HEK293 (cell line): ENCODE data around the gene RIBC2.

Experiments
- CTCF ChIA-PET: fragments of 350-600 bp; formaldehyde crosslinking; extraction: SDS; loops from one replicate; lab custom pipeline; 2021; ENCODE audit warnings: antibody characterized with exemption; lab: Yijun Ruan, JAX
- POLR2A ChIA-PET: fragments of 300-600 bp; formaldehyde crosslinking; extraction: SDS; loops from one replicate; lab custom pipeline; 2020; ENCODE audit warnings: antibody characterized with exemption, inconsistent platforms; lab: Yijun Ruan, JAX
- H3K27ac ChIP-seq: fragments of 200-500 bp; sonication (Bioruptor generic); 2 replicates; pipeline ENCODE4 v1.5.1; 2014; ENCODE audit warnings: low read depth, low read length, control low read depth, inconsistent platforms; ENCODE audit errors: extremely low read depth
- H3K36me3 ChIP-seq, 2 experiments: fragments of 200-500 bp in 1 of 2; sonication (Bioruptor generic) in 1 of 2; 1 replicate in 1 of 2; 2 replicates in 1 of 2; pipeline ENCODE4 v1.5.1; 2014 to 2017; ENCODE audit warnings: inconsistent platforms in 2 of 2, low read length in 2 of 2; ENCODE audit not compliant: control insufficient read depth in 2 of 2, insufficient read depth in 1 of 2
- H3K4me1 ChIP-seq: fragments of 200-500 bp; sonication (Bioruptor generic); 2 replicates; pipeline ENCODE4 v1.5.1; 2014; ENCODE audit warnings: mild to moderate bottlenecking, low read length, inconsistent platforms; ENCODE audit not compliant: control insufficient read depth, insufficient read depth
- H3K4me3 ChIP-seq: 2 replicates; pipeline ENCODE4 v1.5.1; 2011; ENCODE audit warnings: low read depth, mild to moderate bottlenecking, control low read depth, low read length, moderate library complexity
- H3K9me3 ChIP-seq: fragments of 200-500 bp; sonication (Bioruptor generic); 2 replicates; pipeline ENCODE4 v1.5.1; 2014; ENCODE audit warnings: low read depth, low read length, inconsistent platforms; ENCODE audit not compliant: control insufficient read depth, insufficient read depth
- BCL11A ChIP-seq: fragments of 450-650 bp; formaldehyde crosslinking; IDR thresholded peaks from 2 replicates; pipeline ENCODE4 v1.5.1; 2016; ENCODE audit warnings: low read depth, missing biosample characterization, missing genetic modification characterization
- PRDM1 ChIP-seq: fragments of 450-650 bp; formaldehyde crosslinking; IDR thresholded peaks from 2 replicates; pipeline ENCODE4; 2016; ENCODE audit warnings: missing biosample characterization, missing genetic modification characterization
- RBAK ChIP-seq: fragments of 450-650 bp; formaldehyde crosslinking; IDR thresholded peaks from 2 replicates; pipeline ENCODE4 v1.5.1; 2016; ENCODE audit warnings: missing biosample characterization, missing genetic modification characterization
- TRIM28 ChIP-seq: IDR thresholded peaks from 2 replicates; pipeline ENCODE4 v1.6.1; 2011; ENCODE audit warnings: low read length, control low read depth, borderline replicate concordance
- ZBTB17 ChIP-seq: fragments of 450-650 bp; formaldehyde crosslinking; IDR thresholded peaks from 2 replicates; pipeline ENCODE4 v1.5.1; 2016; ENCODE audit warnings: missing biosample characterization, missing genetic modification characterization
- ZNF112 ChIP-seq: fragments of 450-650 bp; formaldehyde crosslinking; IDR thresholded peaks from 2 replicates; pipeline ENCODE4 v1.5.0; 2017; ENCODE audit warnings: missing biosample characterization, missing genetic modification characterization
- ZNF155 ChIP-seq: fragments of 450-650 bp; formaldehyde crosslinking; IDR thresholded peaks from 2 replicates; pipeline ENCODE4 v1.5.1; 2016; ENCODE audit warnings: missing biosample characterization, missing genetic modification characterization
- ZNF202 ChIP-seq: fragments of 450-650 bp; formaldehyde crosslinking; IDR thresholded peaks from 2 replicates; pipeline ENCODE4 v1.5.1; 2016; ENCODE audit warnings: missing biosample characterization, missing genetic modification characterization, borderline replicate concordance
- ZNF248 ChIP-seq: fragments of 450-650 bp; formaldehyde crosslinking; IDR thresholded peaks from 2 replicates; pipeline ENCODE4 v1.5.1; 2017; ENCODE audit warnings: missing biosample characterization, missing genetic modification characterization
- ZNF26 ChIP-seq: fragments of 450-650 bp; formaldehyde crosslinking; IDR thresholded peaks from 2 replicates; pipeline ENCODE4 v1.5.1; 2016; ENCODE audit warnings: missing biosample characterization, missing genetic modification characterization
- ZNF274 ChIP-seq, 2 experiments: fragments of 200-500 bp in 1 of 2; fragments of 450-650 bp in 1 of 2; sonication (Bioruptor generic) in 1 of 2; formaldehyde crosslinking in 1 of 2; IDR thresholded peaks; 2 replicates each; pipeline versions ENCODE4 v1.5.1 to v1.6.1; 2014 to 2016; ENCODE audit warnings: borderline replicate concordance in 1 of 2, inconsistent platforms in 1 of 2, low read length in 1 of 2, missing biosample characterization in 1 of 2, missing genetic modification characterization in 1 of 2
- ZNF423 ChIP-seq: fragments of 450-650 bp; formaldehyde crosslinking; IDR thresholded peaks from 2 replicates; pipeline ENCODE4 v1.5.1; 2016; ENCODE audit warnings: missing biosample characterization, missing genetic modification characterization
- ZNF549 ChIP-seq: fragments of 450-650 bp; IDR thresholded peaks from 2 replicates; pipeline ENCODE4 v1.5.1; 2018; ENCODE audit warnings: missing biosample characterization, missing genetic modification characterization, mild to moderate bottlenecking, inconsistent platforms, moderate library complexity
- ZNF610 ChIP-seq: fragments of 450-650 bp; formaldehyde crosslinking; IDR thresholded peaks from 2 replicates; pipeline ENCODE4 v1.5.1; 2016; ENCODE audit warnings: missing biosample characterization, missing genetic modification characterization, borderline replicate concordance
- ZNF76 ChIP-seq: fragments of 450-650 bp; formaldehyde crosslinking; IDR thresholded peaks from 2 replicates; pipeline ENCODE4; 2016; ENCODE audit warnings: low read depth, missing biosample characterization, missing genetic modification characterization, borderline replicate concordance
- ZNF768 ChIP-seq: fragments of 450-650 bp; formaldehyde crosslinking; IDR thresholded peaks from 2 replicates; pipeline ENCODE4 v1.5.1; 2018; ENCODE audit warnings: missing biosample characterization, mild to moderate bottlenecking, missing genetic modification characterization
- ZNF777 ChIP-seq: fragments of 450-650 bp; formaldehyde crosslinking; IDR thresholded peaks from 2 replicates; pipeline ENCODE4 v1.5.1; 2017; ENCODE audit warnings: missing biosample characterization, missing genetic modification characterization, borderline replicate concordance
- ZNF785 ChIP-seq: fragments of 450-650 bp; formaldehyde crosslinking; IDR thresholded peaks from 2 replicates; pipeline ENCODE4 v1.5.1; 2016; ENCODE audit warnings: missing biosample characterization, missing genetic modification characterization
- ZSCAN30 ChIP-seq: fragments of 450-650 bp; IDR thresholded peaks from 2 replicates; pipeline ENCODE4 v1.5.1; 2018; ENCODE audit warnings: missing biosample characterization, mild to moderate bottlenecking, missing genetic modification characterization, moderate library complexity
- TF ChIP-seq, protein P1 (sequence below): fragments of 450-650 bp; formaldehyde crosslinking; IDR thresholded peaks from 2 replicates; pipeline ENCODE4 v1.5.1; 2017; ENCODE audit warnings: missing biosample characterization, missing genetic modification characterization
- TF ChIP-seq, protein P2 (sequence below): fragments of 450-650 bp; formaldehyde crosslinking; IDR thresholded peaks from 2 replicates; pipeline ENCODE4 v1.5.1; 2016; ENCODE audit warnings: missing biosample characterization, missing genetic modification characterization
- TF ChIP-seq, protein P3 (sequence below): fragments of 450-650 bp; formaldehyde crosslinking; IDR thresholded peaks from 2 replicates; pipeline ENCODE4 v1.5.1; 2016; ENCODE audit warnings: missing biosample characterization, missing genetic modification characterization

The RIBC2 gene

GRCh38 chr22:45402466-45402985, 11.0 kb upstream of the RIBC2 start:
- Histone ChIP-seq H3K36me3 (no peaks in the 10 kb centered on the region), H3K9me3 (no peaks in the 10 kb centered on the region), H3K4me1 (no peaks in the 10 kb centered on the region), H3K27ac (no peak overlapping the region), H3K4me3 (no peak overlapping the region)
- CTCF ChIA-PET = interaction anchor here (0.6 to 1.2 kb wide), 3 partner anchors 9 to 24 kb away, joined by 3 read pairs; no protein-coding TSS in a partner anchor
- POLR2A ChIA-PET = no interaction called here
- no peak for TF ChIP-seq ZNF549
- TF ChIP-seq ZBTB17 (tag by site-specific recombination) = no peak
- TF ChIP-seq, protein P1, sequence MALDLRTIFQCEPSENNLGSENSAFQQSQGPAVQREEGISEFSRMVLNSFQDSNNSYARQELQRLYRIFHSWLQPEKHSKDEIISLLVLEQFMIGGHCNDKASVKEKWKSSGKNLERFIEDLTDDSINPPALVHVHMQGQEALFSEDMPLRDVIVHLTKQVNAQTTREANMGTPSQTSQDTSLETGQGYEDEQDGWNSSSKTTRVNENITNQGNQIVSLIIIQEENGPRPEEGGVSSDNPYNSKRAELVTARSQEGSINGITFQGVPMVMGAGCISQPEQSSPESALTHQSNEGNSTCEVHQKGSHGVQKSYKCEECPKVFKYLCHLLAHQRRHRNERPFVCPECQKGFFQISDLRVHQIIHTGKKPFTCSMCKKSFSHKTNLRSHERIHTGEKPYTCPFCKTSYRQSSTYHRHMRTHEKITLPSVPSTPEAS (tag by site-specific recombination) = no peak
- TF ChIP-seq, protein P2, sequence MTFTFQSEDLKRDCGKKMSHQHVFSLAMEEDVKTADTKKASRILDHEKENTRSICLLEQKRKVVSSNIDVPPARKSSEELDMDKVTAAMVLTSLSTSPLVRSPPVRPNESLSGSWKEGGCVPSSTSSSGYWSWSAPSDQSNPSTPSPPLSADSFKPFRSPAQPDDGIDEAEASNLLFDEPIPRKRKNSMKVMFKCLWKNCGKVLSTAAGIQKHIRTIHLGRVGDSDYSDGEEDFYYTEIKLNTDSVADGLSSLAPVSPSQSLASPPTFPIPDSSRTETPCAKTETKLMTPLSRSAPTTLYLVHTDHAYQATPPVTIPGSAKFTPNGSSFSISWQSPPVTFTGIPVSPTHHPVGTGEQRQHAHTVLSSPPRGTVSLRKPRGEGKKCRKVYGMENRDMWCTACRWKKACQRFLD (tag by site-specific recombination) = no peak
- no peak for TF ChIP-seq ZNF768 (tag by site-specific recombination)
- no peak for TF ChIP-seq ZNF423 (tag by site-specific recombination)
- no peak for TF ChIP-seq ZNF785 (tag by site-specific recombination)
- no peak for TF ChIP-seq ZNF777 (tag by site-specific recombination)
- TF ChIP-seq RBAK (tag by site-specific recombination) = no peak
- TF ChIP-seq, protein P3, sequence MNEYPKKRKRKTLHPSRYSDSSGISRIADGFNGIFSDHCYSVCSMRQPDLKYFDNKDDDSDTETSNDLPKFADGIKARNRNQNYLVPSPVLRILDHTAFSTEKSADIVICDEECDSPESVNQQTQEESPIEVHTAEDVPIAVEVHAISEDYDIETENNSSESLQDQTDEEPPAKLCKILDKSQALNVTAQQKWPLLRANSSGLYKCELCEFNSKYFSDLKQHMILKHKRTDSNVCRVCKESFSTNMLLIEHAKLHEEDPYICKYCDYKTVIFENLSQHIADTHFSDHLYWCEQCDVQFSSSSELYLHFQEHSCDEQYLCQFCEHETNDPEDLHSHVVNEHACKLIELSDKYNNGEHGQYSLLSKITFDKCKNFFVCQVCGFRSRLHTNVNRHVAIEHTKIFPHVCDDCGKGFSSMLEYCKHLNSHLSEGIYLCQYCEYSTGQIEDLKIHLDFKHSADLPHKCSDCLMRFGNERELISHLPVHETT = no peak
- TF ChIP-seq TRIM28 = no peak
- TF ChIP-seq BCL11A = no peak
- no peak for TF ChIP-seq ZSCAN30
- TF ChIP-seq ZNF155 (tag by site-specific recombination) = no peak
- TF ChIP-seq ZNF202 = no peak
- TF ChIP-seq ZNF248 (tag by site-specific recombination) = no peak
- no peak for TF ChIP-seq ZNF610
- no peak for TF ChIP-seq ZNF274 (IDR thresholded peaks at IDR 0.05; ENCODE audit: low read length)
- TF ChIP-seq ZNF274 (tag by site-specific recombination; IDR thresholded peaks at IDR 0.05; ENCODE audit: borderline replicate concordance) = no peak
- no peak for TF ChIP-seq ZNF76 (tag by site-specific recombination)
- no peak for TF ChIP-seq ZNF112 (tag by site-specific recombination)

- peak; percentile 91 for TF ChIP-seq ZNF26
- no peak for TF ChIP-seq PRDM1
- CTCF ChIA-PET = no interaction called here
These were observed 5.7 kb upstream of the RIBC2 start for GRCh38 chr22:45407793-45408192.

More at GRCh38 chr22:45407793-45408192, 5.7 kb upstream of the RIBC2 start:
- Histone ChIP-seq H3K36me3 (no peaks in the 10 kb centered on the region), H3K27ac (no peak overlapping the region), H3K4me1 (no peaks in the 10 kb centered on the region), H3K9me3 (no peaks in the 10 kb centered on the region), H3K4me3 (no peak overlapping the region)
- POLR2A ChIA-PET = no interaction called here
